Right lobe of liver (tissue), 4 donors: ENCODE results near the gene ZNF618.

ENCODE experiments used
- CTCF ChIP-seq, 4 donors: fragments of 200-600 bp in 3 of 4; fragments of 450-650 bp in 1 of 4; IDR thresholded peaks; one replicate each; pipeline versions ENCODE4 v1.5.1 to v1.8.0; 2016 to 2022; ENCODE audit warnings: antibody characterized with exemption in 4 of 4, mild to moderate bottlenecking in 2 of 4
- POLR2A ChIP-seq: fragments of 450-650 bp; IDR thresholded peaks from one replicate; pipeline ENCODE4 v1.6.1; 2017; ENCODE audit warnings: antibody characterized with exemption, mild to moderate bottlenecking
- donor health status: DM: no; HTN: no; CAD: no.
- donor health status: DM: no; HTN: no; CAD: no.
- donor health status: DM: no; HTN: yes; CAD: no.

GRCh38 chr9:114060070-114060469 lies 184.0 kb downstream of the ZNF618 start:
- no peak for TF ChIP-seq CTCF (IDR thresholded peaks at IDR 0.05)
- TF ChIP-seq POLR2A, result no peak
